GM19328 (cell line): ENCODE results near the gene DEF6.

Experiments
- ATAC-seq: cut with Tn5 transposase; IDR thresholded peaks from one replicate; pipeline ENCODE4 v1.9.1; 2021; ENCODE audit warnings: mild to moderate bottlenecking, moderate library complexity; ENCODE audit not compliant: unreplicated experiment

The DEF6 gene, protein sequence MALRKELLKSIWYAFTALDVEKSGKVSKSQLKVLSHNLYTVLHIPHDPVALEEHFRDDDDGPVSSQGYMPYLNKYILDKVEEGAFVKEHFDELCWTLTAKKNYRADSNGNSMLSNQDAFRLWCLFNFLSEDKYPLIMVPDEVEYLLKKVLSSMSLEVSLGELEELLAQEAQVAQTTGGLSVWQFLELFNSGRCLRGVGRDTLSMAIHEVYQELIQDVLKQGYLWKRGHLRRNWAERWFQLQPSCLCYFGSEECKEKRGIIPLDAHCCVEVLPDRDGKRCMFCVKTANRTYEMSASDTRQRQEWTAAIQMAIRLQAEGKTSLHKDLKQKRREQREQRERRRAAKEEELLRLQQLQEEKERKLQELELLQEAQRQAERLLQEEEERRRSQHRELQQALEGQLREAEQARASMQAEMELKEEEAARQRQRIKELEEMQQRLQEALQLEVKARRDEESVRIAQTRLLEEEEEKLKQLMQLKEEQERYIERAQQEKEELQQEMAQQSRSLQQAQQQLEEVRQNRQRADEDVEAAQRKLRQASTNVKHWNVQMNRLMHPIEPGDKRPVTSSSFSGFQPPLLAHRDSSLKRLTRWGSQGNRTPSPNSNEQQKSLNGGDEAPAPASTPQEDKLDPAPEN

DNA sequence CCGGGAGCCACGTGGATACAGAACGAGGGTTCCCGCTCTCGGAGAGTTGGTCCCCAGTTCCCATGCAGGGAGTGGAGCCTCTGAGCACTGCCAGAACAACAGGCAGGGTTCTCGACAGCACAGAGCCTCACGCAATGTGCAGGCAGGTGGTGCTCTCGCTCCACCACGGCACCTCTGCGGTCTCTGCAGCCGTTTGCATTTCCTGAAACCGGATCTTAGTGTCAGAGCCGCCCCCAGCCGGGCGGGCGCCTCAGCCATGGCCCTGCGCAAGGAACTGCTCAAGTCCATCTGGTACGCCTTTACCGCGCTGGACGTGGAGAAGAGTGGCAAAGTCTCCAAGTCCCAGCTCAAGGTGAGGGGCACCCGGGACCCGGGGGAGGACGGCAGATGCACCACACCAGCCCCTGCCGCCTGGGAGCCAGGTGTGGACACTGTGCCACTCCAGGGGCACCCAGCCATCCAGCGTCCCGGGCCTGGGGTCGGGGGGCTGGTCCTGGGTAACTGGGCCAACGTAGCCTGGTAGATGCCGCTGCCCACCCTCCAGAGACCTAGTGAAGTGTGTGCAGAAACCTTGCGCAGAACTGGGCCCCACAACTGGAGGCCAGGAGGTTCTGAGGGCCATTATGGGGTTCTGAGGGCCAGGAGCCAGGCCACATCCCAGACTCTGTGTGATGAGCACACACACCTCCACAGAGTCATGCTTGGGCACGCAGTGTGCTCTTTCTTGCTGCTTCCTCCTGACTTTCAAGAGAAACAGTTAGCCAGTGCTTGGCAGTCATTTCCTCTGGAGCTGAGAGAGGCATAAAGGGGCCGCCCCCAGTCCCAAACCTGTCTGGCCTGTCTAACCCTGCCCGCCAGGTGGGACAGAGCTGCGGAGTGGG is at the start of gene DEF6:
DEF6 (plus strand) TSS at position 218 of the 881 bp plus-strand sequence; CDS start at position 257, 39 bp downstream.
- peak; percentile 66 for ATAC-seq

DNA sequence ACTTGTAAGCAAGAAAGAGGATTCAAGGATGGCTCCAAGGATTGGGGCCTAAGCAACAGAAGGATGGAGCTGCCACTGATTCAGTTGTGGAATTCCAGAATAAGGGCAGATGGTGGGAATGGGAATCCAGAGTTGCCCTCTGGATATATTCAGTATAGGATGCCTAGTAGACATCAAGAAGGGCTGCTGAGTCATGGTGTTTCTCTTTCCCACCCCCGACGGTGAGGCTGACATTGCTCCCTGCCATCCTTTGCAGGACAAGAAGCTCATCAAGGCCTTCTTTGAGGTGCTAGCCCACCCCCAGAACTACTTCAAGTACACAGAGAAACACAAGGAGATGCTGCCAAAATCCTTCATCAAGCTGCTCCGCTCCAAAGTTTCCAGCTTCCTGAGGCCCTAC is 49.3 kb upstream of the DEF6 start:
- ATAC-seq: no peak

DNA sequence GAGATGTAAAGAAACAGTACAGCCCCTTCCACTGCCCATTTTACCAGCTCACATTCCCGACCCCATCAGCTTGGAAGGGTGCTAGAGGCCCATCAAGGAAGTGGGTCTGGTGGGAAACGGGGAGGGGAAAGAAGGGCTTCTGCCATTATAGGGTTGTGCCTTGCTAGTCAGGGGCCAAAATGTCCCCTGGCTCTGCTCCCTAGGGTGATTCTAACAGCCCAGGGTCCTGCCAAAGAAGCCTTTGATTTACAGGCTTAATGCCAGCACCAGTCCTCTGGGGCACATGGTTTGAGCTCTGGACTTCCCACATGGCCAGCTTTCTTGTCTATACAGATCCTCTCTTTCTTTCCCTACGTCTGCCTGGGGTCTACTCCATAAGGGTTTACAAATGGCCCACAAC is 48.7 kb upstream of the DEF6 start:
- no peak for ATAC-seq

DNA sequence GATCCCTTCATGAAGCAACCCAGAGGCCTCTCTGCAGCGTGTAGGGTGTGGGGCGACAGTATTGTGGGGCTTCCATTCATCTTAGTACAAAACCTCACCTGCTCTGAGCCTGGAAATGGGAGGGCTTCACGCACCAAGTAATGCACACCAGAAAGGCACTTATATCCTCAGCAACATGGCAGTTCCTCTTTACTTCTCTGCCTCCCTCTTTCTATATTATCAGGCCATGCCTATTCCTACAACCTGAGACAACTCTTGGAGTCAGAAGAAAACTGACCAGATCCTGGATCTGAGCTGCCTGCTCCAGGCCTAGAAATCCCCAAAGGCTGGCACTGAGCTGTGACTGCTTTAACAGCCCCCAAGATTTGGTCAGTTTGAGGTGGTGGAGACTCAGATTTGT is 45.7 kb upstream of the DEF6 start:
- ATAC-seq: no peak

DNA sequence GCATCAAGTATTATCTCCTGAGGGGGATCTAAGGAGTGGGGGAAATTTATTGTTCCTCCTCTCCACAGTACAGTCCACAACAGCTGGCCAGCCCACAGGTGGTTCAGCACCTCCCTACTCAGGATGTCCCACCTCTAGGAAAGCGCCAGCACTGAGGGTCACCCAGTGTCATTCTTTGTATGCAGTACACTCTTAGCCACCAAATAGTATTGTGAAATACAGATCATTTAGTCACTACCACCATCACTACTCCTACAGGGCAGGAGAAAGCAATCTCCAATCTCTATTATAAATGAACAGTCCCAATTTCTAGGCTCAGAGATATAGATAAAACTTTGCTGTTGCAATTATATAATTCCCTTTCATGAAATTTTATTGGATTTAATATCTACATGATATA is 44.4 kb upstream of the DEF6 start:
- no peak for ATAC-seq

DNA sequence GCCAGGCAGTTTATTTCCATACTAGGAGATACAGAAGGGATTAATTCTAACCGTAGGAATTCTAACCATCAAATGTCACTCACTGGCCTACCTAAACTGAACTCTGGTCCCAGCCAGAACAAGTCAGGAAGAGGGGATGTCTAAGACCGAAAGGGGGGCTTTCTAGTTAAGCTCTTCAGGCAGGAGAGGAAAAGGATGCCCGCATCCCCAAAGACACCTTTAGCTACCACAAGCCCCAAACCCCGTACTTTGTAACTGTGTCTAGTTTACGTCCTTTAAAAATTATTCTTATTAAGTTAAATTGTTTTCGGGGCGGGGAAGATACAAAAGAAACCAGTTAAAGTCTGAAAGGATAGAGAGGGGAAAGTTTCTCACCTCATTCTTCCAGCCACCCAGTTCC is 39.3 kb upstream of the DEF6 start:
- no peak for ATAC-seq

DNA sequence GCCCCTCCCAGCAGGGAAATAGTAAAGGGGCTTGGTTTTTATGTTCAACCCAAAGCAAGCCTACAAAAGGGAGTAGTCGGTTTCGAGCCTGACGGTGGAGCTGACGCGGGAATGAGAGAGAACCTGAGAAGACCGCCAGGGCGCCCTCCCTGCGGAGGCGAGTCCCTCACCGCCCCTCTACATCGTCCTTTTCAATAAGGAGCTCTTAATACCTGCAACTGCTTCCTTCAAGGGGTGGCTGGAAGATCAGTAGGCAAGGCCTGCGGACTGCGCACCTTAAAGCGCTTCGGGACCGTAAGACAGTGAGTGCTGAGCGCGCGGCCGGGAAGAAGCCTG is 38.8 kb upstream of the DEF6 start:
- ATAC-seq: peak; percentile 7

DNA sequence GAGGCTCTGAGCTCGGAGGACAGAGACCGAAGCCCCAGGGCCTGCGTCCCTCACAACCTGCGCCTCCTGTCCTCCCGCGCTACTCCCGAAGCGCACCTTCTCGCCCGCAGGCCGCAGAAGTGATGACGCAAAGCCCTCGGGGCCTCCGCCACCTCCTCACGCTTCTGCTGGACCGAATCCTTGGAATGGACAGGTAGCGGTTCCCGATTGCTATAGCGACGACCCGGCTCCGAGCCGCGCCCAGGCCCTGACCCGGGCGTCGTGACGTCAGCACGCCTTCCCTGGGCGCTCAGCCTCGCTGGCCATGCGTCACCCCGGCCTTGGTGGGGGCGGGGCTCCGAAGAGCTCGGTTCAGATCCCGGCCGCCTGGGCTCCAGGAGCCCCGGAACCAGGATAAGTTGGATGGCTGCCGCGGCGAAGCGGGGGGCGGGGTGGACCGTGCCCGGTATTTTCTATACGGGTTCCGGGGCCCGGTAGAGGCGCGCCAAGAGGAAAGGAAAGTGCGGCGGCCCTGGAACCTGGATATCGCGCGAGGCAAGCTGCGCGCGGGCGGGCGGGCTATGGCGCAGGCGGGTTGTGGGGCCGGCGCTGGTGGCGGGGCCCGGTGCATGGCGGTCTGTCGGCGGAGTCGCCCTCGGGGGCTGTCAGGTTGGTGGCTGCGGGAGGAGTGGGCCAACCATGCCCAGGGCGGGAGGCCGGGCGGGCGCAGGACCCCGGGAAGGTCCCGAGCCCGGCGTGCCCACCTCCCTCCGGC is 38.2 kb upstream of the DEF6 start, which contains the start of gene ZNF76:
ZNF76 (plus strand) TSS at position 542 of the 754 bp plus-strand sequence. CDS start 21,417 bp downstream, outside the sequence.
- peak; percentile 87 for ATAC-seq

DNA sequence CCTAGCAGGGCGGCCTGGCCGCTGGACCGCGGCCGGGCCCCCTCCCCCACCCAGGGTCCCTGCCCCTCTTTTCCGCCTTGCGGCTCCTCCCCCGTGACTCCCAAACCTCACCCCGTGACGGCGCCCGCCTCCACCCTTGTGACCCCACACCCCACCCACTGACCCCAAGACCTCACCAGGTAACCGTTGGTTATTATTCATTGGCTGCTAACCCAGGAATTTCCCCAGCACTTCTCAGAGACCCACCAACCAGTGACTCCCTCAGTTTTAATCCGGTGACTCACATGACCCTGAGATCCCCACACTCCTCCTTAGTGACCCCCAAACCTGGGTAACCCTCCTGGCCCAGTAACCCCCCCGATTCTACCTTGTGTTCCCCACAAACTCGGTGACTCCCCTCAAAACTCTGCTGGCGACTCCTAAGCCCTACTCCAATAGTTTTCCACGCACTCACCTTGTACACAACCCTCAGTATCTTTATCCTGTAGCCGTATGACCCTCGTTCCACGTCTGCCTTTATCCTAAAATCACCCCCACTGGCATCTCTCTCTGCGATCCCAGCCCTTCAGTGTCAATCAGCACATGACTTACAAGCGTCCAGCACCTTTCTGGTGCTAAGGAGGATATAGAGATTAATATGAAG is 37.5 kb upstream of the DEF6 start:
- peak; percentile 24 for ATAC-seq

DNA sequence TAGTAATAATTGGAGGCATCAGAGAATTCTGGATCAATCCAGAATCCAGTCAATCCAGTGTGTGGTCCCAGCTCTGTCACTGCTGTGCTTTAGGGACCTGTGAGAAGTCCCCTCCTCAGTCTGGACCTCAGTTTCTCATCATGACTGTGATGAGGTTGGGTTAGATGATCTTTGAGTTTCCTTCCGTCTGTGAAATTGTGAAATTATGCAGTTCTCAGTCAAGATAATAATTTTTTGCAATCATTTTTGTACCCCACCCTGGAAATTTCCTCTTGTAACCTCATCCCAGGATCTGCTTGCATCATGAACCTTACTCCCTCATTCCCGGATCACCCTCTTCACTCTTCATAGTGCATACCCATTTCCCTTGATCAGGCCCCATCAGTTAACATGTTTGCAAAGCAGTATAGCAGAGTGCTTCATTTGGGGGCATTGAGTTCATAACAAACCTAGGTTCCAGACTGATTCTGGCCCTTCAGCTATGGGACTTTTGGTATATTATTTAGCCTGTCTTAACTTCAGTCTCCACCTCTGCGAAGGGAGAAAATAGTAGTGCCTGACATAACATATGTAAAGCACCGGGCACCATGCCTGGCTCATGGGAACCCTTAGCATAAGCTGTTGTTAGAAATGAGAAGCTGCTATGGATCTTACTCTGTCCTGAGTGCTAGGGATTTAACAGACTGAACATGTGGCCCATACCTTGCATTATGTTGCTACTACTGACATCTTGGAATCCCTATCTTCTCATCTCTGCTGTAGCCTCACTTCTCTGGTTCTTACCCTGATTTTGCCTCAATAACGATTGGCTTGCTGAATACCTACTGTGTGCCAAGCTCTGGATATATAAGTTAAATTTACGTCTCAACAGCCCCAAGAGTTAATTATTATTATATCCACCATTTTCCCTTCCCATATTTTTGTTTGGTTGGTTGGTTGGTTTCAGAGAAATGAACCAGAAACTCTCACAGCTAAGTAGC is 36.7 kb upstream of the DEF6 start:
- no peak for ATAC-seq

DNA sequence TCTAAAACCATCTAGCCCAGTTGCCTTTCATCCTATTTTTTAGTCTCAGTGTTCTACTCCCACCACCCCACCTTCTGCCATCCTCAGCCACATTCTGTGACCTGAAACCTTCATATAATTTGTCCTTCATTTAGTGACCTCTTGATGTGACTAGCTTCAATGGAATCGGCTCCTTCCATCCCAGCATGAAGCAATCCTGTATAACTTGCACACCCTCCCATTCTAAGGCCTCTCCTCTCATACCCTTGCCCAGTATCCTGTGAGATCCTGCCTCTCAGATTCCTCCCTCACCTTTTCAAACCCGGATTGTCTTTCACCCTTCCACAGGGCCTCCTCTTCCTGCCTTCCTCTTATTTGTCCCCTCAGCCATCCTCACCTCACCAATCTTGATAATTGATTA is 35.0 kb upstream of the DEF6 start:
- no peak for ATAC-seq

DNA sequence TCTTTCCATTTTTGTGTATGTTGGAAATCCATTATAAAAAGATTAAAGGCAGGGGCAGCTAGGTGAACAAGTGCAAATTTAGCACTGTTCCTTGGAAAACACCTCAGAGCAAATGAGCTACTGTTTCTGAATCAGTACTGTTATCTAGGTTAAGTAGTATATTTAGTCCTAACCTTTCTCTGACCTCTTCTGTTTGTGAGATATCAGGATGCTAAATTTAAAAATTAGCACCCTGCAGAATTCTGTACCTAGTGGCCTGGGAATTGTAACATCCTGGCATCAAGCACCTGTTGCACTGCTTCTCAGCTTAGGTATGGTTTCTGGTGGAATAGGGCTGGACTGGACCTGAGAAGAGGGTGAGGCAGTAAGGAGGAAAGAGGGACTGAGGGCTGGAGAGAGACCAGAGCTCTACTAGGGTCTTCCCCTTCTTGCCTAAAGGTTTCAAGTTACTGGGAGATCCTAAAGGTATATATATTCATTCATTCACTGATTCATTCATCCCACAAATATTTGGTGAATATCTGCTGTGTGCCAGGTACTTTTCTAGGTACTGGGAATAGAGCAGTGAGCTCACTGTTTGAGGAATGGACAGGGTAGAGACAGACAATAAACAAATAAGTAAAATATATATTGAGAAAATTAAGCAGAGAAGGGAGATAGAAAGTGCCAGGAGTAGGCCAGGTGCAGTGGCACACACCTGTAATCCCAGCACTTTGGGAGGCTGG is 32.9 kb upstream of the DEF6 start:
- no peak for ATAC-seq

DNA sequence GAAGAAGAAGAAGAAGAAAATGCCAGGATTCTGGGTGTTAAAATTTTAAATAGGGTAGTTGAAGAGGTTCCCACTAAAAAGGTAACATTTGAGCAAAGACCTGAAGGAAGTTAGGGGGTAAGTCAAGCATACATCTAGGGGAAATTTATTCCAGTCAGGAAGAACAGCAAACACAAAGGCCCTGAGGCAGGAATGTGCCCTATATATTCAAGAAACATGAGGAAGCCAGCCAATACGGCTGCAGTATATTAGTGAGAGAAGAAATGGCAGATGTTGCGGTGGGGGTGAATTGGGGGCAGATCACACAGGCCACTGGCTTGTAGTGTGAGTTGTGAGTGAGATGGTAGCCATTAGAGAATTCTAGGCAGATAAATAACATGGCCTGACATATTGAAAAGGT is 32.1 kb upstream of the DEF6 start:
- ATAC-seq: no peak

DNA sequence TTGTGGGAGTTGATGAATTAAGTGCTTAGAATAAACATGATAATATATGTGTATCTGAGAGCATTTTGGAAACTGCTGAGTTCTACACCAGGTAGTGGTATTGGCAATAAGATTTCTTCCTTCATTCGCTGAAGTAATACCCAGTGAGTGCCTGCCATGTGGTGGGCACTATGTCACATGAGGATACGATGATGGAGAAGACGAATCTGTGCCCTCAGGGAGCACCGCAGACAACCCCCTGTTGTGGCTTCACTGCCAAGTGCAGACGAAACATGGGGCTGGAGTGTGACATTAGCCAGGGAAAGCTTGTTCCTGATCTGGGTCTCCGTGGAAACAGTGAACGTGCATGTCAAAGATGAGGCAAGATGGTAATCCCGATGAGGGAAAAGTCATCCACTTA is 30.2 kb upstream of the DEF6 start:
- ATAC-seq: no peak

DNA sequence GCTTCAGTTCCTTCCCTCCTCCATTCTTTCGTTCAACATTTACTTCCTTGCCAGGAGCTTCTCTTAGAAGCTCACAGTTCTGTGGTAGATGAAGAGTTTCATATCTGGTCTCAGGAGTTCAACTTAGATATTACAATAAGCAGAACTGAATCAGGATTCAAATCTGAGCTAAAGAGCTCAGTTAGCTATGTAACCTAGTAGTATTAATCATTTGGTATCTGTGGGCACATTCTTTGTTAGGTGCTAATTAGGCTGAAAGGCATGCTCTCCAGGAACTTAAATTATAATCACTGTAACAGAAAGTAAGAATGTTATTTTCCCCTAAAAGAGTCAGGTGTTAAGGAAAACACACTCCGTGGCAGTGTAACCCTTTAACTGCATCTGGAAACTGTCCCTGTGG is 29.7 kb upstream of the DEF6 start:
- no peak for ATAC-seq

DNA sequence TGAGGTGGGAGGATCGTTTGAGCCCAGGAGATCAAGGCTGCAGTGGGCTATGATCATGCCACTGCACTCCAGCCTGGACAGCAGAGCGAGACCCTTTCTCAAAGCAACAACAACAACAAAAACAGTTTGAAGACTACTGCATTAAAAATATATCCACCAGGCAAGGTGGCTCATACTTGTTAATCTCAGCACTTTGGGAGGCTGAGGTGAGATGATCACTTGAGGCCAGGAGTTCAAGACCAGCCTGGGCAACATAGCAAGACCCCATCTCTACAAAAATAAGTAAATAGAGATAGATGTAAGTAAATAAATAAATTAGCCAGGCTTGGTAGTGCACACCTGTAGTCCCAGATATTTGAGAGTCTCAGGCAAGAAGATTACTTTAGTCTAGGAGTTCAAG is 25.6 kb upstream of the DEF6 start:
- ATAC-seq: no peak

DNA sequence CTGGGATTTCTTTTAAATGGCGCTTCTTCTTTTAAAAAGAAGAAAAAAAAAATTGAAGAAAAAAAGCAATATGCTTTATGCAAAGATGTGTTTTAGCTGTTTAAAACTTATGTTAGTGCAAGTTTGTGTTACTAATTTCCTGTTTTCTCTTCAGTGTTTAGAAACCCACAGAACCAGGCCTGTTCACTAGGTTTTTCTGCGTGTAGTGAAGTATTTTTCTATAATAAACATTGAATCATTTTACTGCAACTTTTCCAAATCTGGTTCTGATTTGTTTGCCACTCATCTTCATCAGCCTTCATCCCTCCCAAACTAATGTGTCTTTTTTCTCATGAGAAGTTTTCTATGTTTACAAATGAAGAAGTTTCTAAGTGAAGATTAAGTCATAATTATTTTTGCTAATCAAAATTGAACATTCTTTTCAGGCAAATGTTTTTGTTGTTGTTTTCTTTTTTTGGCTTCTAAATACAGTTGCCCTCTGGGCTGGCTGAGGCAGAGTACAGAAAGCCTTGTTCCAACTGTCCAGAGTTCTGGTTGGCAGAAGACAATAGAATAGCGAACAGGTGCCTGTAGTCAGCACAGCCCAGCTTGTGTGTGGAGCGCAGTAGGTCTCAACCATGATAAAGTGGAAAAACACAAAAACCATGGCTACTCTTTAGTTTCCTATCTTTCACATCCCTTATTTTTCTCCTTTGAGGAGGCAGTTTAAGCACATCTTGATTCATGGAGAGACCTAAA is 23.6 kb upstream of the DEF6 start:
- no peak for ATAC-seq

DNA sequence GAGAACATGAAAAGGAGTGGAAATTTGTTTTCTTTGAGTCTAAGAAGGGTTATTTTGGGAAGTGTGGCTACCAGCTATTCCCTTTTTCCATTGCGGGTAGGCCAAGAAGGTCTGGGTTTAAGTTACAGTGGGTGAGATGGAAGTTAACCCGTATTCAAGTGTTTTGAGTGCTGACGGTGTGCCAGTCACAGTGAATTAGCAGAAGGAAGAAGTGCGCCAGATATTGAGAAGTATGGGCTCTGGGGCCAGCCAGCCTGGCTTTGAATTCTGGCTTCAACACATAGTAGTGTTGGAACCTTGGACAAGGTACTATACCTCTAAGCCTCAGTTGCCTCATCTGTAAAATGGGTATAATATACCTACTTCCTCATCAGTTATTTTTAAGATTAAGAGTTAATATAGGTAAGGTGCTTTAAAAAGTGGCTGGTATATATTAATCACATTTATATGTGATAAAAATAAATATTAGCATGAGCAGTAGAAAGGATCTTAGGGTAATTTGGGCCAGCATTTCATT is 21.8 kb upstream of the DEF6 start:
- no peak for ATAC-seq
